K562 (cell line): ENCODE measurements around the gene TRIM47. TPM values are rescaled to one million over a fixed set of nuclear protein-coding genes. Genes with fewer than 3 reads are reported as not detected.

Experiments used
- BACH1 ChIP-seq: fragments of 200-800 bp; sonication (Bioruptor generic); IDR thresholded peaks from 2 replicates; pipeline ENCODE4 v1.6.1; 2016; ENCODE audit warnings: missing genetic modification characterization, missing compliant biosample characterization
- CREB3L1 ChIP-seq: fragments of 450-650 bp; IDR thresholded peaks from 2 replicates; pipeline ENCODE4 v1.6.1; 2014; ENCODE audit warnings: low read depth, mild to moderate bottlenecking, moderate library complexity, borderline replicate concordance
- FUS ChIP-seq: fragments of 200-400 bp; formaldehyde crosslinking; optimal IDR thresholded peaks from 2 replicates; pipeline ENCODE3; 2017; ENCODE audit warnings: low read depth, low read length
- ILF3 ChIP-seq: fragments of 450-650 bp; IDR thresholded peaks from 2 replicates; pipeline ENCODE4 v1.6.1; 2018; ENCODE audit warnings: antibody characterized with exemption, mild to moderate bottlenecking, moderate library complexity, borderline replicate concordance
- KDM4B ChIP-seq, 2 experiments: fragments of 450-650 bp in 1 of 2; sonication (generic) in 1 of 2; IDR thresholded peaks; 2 replicates each; pipeline ENCODE4 v1.6.1; 2016 to 2017; ENCODE audit warnings: borderline replicate concordance in 2 of 2, antibody characterized with exemption in 1 of 2, low read depth in 1 of 2, mild to moderate bottlenecking in 1 of 2
- KDM5B ChIP-seq: fragments of 200-600 bp; sonication (generic); IDR thresholded peaks from 2 replicates; pipeline ENCODE4 v1.6.1; 2012; ENCODE audit warnings: low read depth, mild to moderate bottlenecking, moderate library complexity, low read length, control low read depth, inconsistent platforms; ENCODE audit not compliant: insufficient replicate concordance
- KLF10 ChIP-seq: fragments of 250-450 bp; sonication (Bioruptor Pico); IDR thresholded peaks from 2 replicates; pipeline ENCODE4 v1.6.1; 2021; ENCODE audit warnings: matching md5 sums
- MCM3 ChIP-seq: fragments of 450-650 bp; IDR thresholded peaks from 2 replicates; pipeline ENCODE4 v1.6.1; 2016
- NELFE ChIP-seq: IDR thresholded peaks from 2 replicates; pipeline ENCODE4 v1.6.1; 2011; ENCODE audit warnings: mild to moderate bottlenecking; ENCODE audit not compliant: insufficient read depth, insufficient read length
- NR2C1 ChIP-seq, 2 experiments: fragments of 450-650 bp; IDR thresholded peaks; 2 replicates each; pipeline ENCODE4 v1.6.1; 2017; ENCODE audit warnings: mild to moderate bottlenecking in 2 of 2, antibody characterized with exemption in 1 of 2, inconsistent platforms in 1 of 2, missing compliant biosample characterization in 1 of 2, missing genetic modification characterization in 1 of 2
- STAT5A ChIP-seq: IDR thresholded peaks from 2 replicates; pipeline ENCODE4 v1.6.1; 2012; ENCODE audit warnings: low read length, inconsistent platforms, borderline replicate concordance
- ZBTB49 ChIP-seq: sonication (generic); formaldehyde crosslinking; IDR thresholded peaks from 2 replicates; pipeline ENCODE4 v1.8.0; 2022; ENCODE audit warnings: missing genetic modification reagents, mild to moderate bottlenecking, borderline replicate concordance
- ZNF77 ChIP-seq: fragments of 250-450 bp; sonication (Bioruptor Pico); IDR thresholded peaks from 2 replicates; pipeline ENCODE4 v1.5.0; 2020
- polyA plus RNA-seq, 8 experiments: library from polyadenylated mRNA; depleted of rRNA in 4 of 8; stranded (reverse) in 5 of 8; unstranded in 3 of 8; fragments of >200 nt; fragmentation: Nextera tagmentation in 2 of 8; fragmentation: Illumina TruSeq in 1 of 8; extraction: Ambion mirVana in 2 of 8; extraction: Trizol in 1 of 8; gene quantifications; 2 replicates each; pipeline versions ENCODE4 v1.2.1 to v1.2.3, GENCODE V29; 2011 to 2014; ENCODE audit warnings: inconsistent platforms in 1 of 8, missing spikeins in 1 of 8
- total RNA-seq, 7 experiments: library from RNA; depleted of rRNA in 6 of 7; stranded (reverse); fragments of >200 nt in 6 of 7; fragmentation: Illumina TruSeq in 2 of 7; extraction: Trizol in 2 of 7; gene quantifications; 2 replicates each; pipeline versions ENCODE4 v1.2.1 to v1.2.3, GENCODE V29; 2011 to 2021; ENCODE audit warnings: low replicate concordance in 1 of 7
- TF ChIP-seq, protein P1 (sequence below): IDR thresholded peaks from 2 replicates; pipeline ENCODE4 v1.6.1; 2011; ENCODE audit warnings: borderline replicate concordance, low read depth, mild to moderate bottlenecking, moderate library complexity, low read length; ENCODE audit not compliant: insufficient read depth, poor library complexity, severe bottlenecking
- TF ChIP-seq, protein P2 (sequence below): fragments of 250-450 bp; sonication (Bioruptor Pico); IDR thresholded peaks from 2 replicates; pipeline ENCODE4 v1.6.1; 2021; ENCODE audit warnings: mild to moderate bottlenecking
- TF ChIP-seq, protein P3 (sequence below): fragments of 150-350 bp; IDR thresholded peaks from 2 replicates; pipeline ENCODE4 v1.6.1; 2014; ENCODE audit warnings: low read depth, mild to moderate bottlenecking, low read length, borderline replicate concordance

TRIM47 gene
- total and polyA plus RNA-seq, 9 of the 15 experiments (the other 6 are each of a cell fraction or from before 2014, with no cell fraction given): 0.56 to 6.1 (median 3.2) TPM

DNA sequence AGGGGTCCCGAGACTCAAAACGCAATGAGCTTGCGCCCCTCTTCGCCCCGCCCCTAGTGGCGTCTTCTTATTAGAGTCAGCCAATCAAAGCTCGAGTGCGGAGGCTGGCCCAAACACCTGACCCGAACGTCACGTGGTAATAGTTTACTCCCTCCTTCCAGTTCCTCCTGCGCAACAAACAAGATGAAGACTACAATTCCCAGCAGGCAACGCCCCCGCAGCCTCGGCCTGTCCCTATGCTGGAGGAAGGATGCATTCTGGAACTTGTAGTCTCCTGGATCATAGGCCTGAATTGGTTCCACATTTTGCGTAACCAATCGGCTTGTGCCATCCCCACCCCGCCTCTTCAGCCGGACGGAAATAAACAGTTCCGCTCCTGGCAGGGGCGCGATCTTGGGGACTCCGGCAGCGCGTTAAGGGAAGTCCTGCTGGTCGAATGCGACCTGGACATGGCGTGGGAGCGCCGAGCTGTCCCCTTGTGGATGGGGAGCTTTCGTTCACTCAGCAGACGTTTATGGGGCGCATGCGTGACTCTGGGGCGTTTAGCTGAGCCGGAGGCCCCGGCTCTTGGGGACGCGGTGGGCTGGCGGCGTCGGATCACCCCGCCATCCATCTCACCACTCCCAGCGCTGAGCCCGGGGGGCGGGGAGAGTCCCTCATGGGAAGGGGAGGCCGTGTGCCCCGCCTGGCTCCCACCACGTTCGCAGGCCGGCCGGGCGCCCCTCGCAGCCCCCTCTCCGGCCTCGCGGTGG is 22.9 kb downstream of the TRIM47 start, which contains the start of gene WBP2 (continued):
- TF ChIP-seq CREB3L1: peak; percentile 94
- no peak for TF ChIP-seq ILF3
- TF ChIP-seq NELFE: no peak
- TF ChIP-seq ZBTB49 (CRISPR knock-in tag): no peak
- no peak for TF ChIP-seq FUS
- TF ChIP-seq STAT5A: no peak
- peak; percentile 84; the same call in 1 of the 2 replicates for TF ChIP-seq BACH1
- peak; percentile 48; the same call in 1 of the 2 replicates for TF ChIP-seq NR2C1 (IDR thresholded peaks at IDR 0.05)
- peak; percentile 84 for TF ChIP-seq NR2C1 (tag; IDR thresholded peaks at IDR 0.05)
- TF ChIP-seq ZNF77 (CRISPR knock-in tag): no peak
- TF ChIP-seq, protein P1, sequence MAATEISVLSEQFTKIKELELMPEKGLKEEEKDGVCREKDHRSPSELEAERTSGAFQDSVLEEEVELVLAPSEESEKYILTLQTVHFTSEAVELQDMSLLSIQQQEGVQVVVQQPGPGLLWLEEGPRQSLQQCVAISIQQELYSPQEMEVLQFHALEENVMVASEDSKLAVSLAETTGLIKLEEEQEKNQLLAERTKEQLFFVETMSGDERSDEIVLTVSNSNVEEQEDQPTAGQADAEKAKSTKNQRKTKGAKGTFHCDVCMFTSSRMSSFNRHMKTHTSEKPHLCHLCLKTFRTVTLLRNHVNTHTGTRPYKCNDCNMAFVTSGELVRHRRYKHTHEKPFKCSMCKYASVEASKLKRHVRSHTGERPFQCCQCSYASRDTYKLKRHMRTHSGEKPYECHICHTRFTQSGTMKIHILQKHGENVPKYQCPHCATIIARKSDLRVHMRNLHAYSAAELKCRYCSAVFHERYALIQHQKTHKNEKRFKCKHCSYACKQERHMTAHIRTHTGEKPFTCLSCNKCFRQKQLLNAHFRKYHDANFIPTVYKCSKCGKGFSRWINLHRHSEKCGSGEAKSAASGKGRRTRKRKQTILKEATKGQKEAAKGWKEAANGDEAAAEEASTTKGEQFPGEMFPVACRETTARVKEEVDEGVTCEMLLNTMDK: peak; percentile 81
- TF ChIP-seq, protein P2, sequence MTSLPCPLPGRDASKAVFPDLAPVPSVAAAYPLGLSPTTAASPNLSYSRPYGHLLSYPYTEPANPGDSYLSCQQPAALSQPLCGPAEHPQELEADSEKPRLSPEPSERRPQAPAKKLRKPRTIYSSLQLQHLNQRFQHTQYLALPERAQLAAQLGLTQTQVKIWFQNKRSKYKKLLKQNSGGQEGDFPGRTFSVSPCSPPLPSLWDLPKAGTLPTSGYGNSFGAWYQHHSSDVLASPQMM (CRISPR knock-in tag): no peak
- TF ChIP-seq KLF10 (CRISPR knock-in tag): no peak
- TF ChIP-seq, protein P3, sequence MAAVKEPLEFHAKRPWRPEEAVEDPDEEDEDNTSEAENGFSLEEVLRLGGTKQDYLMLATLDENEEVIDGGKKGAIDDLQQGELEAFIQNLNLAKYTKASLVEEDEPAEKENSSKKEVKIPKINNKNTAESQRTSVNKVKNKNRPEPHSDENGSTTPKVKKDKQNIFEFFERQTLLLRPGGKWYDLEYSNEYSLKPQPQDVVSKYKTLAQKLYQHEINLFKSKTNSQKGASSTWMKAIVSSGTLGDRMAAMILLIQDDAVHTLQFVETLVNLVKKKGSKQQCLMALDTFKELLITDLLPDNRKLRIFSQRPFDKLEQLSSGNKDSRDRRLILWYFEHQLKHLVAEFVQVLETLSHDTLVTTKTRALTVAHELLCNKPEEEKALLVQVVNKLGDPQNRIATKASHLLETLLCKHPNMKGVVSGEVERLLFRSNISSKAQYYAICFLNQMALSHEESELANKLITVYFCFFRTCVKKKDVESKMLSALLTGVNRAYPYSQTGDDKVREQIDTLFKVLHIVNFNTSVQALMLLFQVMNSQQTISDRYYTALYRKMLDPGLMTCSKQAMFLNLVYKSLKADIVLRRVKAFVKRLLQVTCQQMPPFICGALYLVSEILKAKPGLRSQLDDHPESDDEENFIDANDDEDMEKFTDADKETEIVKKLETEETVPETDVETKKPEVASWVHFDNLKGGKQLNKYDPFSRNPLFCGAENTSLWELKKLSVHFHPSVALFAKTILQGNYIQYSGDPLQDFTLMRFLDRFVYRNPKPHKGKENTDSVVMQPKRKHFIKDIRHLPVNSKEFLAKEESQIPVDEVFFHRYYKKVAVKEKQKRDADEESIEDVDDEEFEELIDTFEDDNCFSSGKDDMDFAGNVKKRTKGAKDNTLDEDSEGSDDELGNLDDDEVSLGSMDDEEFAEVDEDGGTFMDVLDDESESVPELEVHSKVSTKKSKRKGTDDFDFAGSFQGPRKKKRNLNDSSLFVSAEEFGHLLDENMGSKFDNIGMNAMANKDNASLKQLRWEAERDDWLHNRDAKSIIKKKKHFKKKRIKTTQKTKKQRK: 0 out of 2 replicates have a peak, but pooled peaks have one; percentile 30
- no peak for TF ChIP-seq MCM3
- peak in 1 of 2 experiments; percentile 16; a peak in 1 of 4 replicates for TF ChIP-seq KDM4B (IDR thresholded peaks at IDR 0.05; ENCODE audit: borderline replicate concordance in 2 of 2, low read depth in 1 of 2)
- TF ChIP-seq KDM5B: peak; percentile 66
